Medulla oblongata (tissue), 1 donor: ENCODE data around the gene SNAPC1.
A peak's percentile ranks its signal among the peaks of the same experiment; 100 is the strongest.
"Not testable (repeated sequence)": the region's sequence is repeated elsewhere in the genome, so short reads cannot be mapped to it uniquely, and the experiment has no call there.

Experiments
- DNase-seq: peaks from one replicate; pipeline ENCODE4 v3.0.0-alpha.2; 2015; ENCODE audit errors: extremely low spot score

The SNAPC1 gene

GRCh38 chr14:61761959-61762786, at the start of gene SNAPC1:
Gene SNAPC1 (plus strand): TSS chr14:61762420. CDS start chr14:61762461, 41 bp downstream.
- DNase-seq: peak; percentile 99

- no peak for DNase-seq
Measured at GRCh38 chr14:61713724-61714437, 48.3 kb upstream of the SNAPC1 start.

GRCh38 chr14:61716956-61717355, 45.3 kb upstream of the SNAPC1 start:
- DNase-seq: no peak

- no peak for DNase-seq
Measured at GRCh38 chr14:61718039-61718438, 44.2 kb upstream of the SNAPC1 start.

GRCh38 chr14:61719344-61720293, 42.6 kb upstream of the SNAPC1 start:
- no peak for DNase-seq

GRCh38 chr14:61720294-61720661, 41.9 kb upstream of the SNAPC1 start:
- DNase-seq: peak; percentile 32

GRCh38 chr14:61720741-61721140, 41.5 kb upstream of the SNAPC1 start:
- no peak for DNase-seq

- no peak for DNase-seq
Measured at GRCh38 chr14:61724133-61724532, 38.1 kb upstream of the SNAPC1 start.

- DNase-seq: no peak
Measured at GRCh38 chr14:61726778-61727658, 35.2 kb upstream of the SNAPC1 start.

- DNase-seq: peak; percentile 40
Measured at GRCh38 chr14:61730756-61731373, 31.4 kb upstream of the SNAPC1 start.

- DNase-seq: no peak
Measured at GRCh38 chr14:61733972-61734371, 28.2 kb upstream of the SNAPC1 start.

- DNase-seq: no peak
Measured at GRCh38 chr14:61736751-61737150, 25.5 kb upstream of the SNAPC1 start.

- no peak for DNase-seq
Measured at GRCh38 chr14:61737915-61738314, 24.3 kb upstream of the SNAPC1 start.

GRCh38 chr14:61739133-61739532, 23.1 kb upstream of the SNAPC1 start:
- DNase-seq: no peak

GRCh38 chr14:61742371-61742770, 19.8 kb upstream of the SNAPC1 start:
- DNase-seq: no peak

- DNase-seq: no peak
Measured at GRCh38 chr14:61744238-61744637, 18.0 kb upstream of the SNAPC1 start.

GRCh38 chr14:61746346-61746745, 15.9 kb upstream of the SNAPC1 start:
- DNase-seq: not testable (repeated sequence)

- no peak for DNase-seq
Measured at GRCh38 chr14:61746881-61747280, 15.3 kb upstream of the SNAPC1 start.

- DNase-seq: no peak
Measured at GRCh38 chr14:61747342-61747741, 14.9 kb upstream of the SNAPC1 start.

- DNase-seq: no peak
Measured at GRCh38 chr14:61749264-61749663, 13.0 kb upstream of the SNAPC1 start.

- DNase-seq: no peak
Measured at GRCh38 chr14:61749867-61750266, 12.4 kb upstream of the SNAPC1 start.
